ENCODE measurements around the gene LRRC4C.
A peak's percentile ranks its signal among the peaks of the same experiment; 100 is the strongest.

The LRRC4C gene

DNA sequence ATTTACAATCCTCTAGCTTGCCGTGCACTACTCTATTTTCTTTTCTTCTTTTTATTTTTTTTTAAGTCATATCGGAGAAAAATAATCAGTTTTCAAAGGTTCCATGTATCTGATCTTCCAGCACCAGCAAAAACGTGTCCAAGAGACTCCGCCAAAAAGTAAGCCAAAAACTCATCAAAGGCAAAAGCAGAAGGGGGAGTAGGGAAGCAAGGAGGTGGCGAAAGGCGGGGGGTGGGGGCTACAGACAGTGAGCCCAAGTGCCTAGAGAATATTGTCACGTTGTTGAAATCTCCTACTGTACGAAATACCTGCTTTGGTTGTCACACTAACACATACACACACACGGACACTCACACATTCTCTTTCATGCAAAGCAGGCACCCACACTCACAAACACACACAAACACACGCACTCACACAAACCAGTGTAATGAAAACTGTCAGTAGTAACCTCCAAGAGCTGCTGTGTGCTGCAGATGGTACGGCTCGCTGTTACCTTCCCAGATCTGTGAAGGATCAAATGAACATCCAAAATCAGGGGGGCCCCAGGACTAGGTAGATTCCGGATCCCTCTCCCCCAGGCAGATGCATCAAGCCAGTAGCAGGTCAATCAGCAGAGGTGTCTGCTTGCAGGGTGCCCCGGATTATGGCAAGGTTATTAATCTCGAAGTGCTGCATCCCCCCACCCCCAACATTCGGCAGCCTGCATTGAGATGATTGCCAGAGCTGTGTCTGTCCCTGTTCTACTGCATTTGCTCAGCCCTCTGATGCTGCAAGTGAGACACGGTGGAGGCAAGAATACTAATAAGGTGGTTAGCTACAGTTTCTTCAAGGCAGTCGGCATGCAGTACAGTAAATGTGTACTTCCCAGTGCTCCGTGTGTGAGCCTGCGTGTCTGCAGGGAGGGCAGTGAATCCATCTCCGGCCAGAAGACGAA lies at the start of gene LRRC4C:
LRRC4C (minus strand) TSS at position 188 of the 937 bp plus-strand sequence.
- DNase-seq (ENCODE audit: low spot score), result no peak

DNA sequence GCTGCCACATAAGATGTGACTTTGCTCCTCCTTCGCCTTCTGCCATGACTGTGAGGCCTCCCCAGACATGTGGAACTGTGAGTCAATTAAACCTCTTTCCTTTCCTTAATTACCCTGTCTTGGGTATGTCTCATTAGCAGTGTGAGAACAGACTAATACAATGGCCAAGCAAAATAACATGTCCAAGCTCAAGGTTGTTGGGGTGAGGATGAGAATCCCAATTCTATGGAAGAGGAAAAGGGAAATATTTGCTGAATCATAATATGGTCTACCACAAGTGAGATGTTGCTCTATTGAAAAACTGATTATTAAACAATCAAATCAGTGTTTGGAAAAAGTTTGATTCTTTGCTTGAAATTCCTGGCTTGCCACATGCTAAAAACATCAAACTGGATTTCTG lies 48.7 kb upstream of the LRRC4C start:
- no peak for DNase-seq (ENCODE audit: low spot score)

DNA sequence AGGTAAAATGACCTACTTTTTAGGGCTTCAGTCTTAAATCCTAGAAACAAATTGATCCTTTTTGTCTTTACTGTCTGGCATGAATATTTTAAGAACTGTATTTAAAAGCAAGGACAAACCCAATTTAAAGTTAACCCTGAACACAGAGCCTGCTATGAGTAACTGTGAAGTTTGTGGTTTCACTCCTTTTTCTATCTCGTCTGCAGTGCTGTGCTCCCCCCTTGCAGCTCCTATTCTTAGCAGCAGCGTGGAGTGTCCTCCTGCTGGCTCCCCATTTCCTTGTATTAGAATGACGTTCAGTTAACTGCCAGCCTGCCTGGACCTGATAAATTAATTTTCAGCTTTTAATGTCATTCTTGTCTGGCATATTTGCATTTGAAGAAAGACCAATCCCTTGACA lies 40.0 kb upstream of the LRRC4C start:
- DNase-seq (ENCODE audit: low spot score), result no peak

DNA sequence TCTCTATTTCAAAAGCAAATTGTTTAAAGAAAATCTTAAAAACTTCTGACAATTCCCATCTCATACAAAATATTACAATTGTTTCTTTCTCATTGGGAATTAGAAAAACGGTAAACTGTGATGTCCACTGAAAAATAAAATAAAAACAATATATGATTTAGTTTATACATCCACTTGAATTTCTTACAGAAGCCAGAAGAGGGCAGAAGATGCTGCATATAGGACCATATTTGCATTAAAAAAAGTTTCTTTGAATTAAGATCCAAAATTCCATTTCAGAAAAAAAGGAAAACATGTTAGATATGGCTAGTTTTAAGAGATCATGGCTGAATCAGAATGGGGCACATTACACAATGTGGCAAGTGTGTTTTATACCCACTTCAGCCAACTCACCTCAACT lies 39.3 kb upstream of the LRRC4C start:
- DNase-seq (ENCODE audit: low spot score), result no peak

DNA sequence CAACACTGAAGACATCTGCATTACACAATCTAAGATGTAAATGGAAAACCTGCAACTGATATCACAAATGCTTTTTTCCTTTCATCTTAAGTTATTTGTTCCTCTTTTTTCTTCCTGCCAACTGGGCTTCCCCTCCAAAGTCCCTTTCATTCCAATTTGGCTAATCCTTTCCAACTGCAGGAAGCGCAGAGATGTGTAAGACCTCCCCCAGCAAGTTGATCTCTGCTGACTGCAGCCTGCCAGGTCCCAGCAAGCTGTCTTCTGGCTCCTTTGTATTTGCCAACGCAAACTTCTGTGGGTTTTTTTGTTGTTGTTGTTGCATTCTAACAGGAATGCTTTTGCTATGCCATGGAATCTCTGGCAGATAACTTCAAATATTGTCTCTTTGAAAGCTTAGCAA lies 38.5 kb upstream of the LRRC4C start:
- DNase-seq (ENCODE audit: low spot score), result no peak

DNA sequence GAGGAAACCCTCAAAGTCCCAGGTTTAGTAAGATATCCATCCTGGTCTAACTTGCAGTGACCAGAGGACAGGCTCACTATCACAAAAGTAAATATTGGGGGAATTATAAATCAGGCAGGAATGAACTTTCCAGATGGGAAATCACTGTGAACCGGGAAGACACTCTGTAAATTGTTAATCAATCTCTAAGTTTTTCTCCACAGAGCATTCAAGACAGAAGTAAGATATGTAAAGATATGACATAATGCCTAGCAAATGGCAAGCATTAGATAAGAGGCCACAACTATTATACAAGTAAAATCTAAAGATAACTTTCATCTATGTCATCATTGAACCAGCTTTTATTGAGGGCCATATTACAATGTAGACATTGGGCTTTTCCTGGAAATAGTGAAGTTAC lies 35.3 kb upstream of the LRRC4C start:
- no peak for DNase-seq (ENCODE audit: low spot score)

DNA sequence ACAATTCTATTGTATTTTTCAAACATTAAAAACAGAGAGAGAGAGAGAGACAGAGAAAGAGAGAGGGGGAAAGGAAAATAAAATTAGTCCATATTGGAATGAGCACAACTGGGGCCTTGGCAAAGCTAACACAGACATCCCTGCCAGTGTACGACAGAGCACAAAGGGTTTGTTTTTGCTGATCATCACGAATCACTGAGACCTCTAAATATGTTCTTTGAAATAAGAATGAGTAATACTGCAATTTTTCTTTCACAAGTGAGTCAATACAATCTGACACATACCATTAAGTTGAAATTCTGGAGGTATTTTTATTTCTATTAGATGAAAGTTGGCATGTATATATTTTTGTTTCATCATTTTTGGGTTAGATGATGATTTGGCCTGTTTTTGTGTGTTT lies 27.0 kb upstream of the LRRC4C start:
- DNase-seq (ENCODE audit: low spot score), result no peak

DNA sequence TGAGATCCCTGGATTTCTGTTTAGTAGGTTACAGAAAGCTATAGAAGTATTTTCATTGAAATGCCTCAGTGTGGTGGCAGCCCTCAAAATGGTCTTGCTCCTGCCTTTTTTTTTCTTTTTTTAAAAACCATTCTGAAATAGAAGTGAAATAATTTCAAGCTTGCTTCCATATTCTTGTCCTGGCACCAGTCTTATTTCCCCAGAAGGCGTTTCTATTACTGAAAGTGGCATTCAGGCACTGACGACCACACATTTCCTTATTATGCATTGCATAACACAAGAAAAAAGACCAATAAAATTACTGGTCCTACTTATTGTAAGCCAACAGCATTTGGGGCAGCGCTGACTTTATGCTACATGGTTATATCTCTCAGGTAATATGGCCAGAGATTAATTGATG lies 24.5 kb upstream of the LRRC4C start:
- no peak for DNase-seq (ENCODE audit: low spot score)

DNA sequence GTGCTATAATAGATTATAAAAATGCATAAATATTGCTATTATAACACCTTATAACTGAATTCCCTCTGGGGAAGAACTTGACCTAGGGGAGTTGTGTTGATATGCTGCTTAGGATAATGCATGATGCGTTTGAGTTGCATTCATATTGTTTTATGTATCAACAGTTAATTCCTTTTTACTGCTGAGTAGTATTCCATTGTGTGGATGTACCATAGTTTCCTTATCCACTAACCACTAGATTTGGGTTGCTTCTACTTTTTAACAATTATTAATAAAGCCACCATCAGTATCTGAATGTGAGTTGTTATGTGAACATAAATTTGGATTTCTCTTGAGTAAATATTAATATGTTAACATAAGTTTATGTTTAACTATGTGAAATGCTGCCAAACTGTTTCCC lies 19.7 kb upstream of the LRRC4C start:
- no peak for DNase-seq (ENCODE audit: low spot score)

DNA sequence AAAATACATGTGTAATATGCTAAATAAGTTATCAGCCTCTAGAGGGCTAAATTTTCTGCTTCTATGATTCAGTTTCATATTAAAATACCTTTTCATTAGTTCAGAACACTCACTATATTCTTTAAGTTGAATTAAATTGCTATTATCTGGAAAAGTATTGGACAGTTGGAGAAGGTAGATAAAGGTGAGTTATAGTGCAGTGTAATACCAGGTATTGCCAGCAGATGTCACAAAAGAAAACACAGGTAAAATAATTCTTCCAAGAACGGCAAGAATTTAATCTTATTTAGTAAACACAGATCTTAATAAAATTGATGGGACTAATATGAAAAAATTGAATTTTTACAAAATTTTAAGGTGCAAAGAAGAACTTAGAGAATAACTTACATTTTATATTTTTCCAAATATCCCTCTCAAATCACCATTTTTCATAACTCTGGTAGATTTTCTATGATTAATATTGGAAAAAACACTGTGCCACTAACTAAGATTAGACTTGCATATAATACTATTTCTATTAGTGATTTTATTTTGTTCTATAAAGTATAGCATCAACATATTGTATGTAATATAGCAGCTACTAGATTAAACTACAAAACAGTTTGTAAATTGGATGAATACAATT lies 1.7 kb upstream of the LRRC4C start:
- DNase-seq (ENCODE audit: low spot score), result peak; percentile 2

DNA sequence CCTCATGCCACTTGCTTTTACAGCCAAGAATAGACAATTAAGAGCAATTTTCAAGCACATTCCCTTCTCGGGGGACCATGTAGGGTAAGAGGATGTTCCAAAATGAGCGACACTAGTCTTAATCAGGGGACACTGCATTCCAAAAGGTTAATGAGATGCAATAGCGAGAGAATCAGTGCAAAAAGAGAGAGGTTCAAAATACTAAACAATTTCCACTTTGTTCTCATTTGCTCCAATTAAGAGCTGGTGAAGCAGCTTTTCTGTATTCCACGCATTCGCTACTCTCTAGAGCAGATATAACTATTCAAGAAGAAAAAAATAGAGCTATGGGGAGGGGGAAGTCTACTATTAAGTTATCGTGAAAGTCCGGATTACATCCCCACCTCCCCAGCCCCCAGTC lies 811 bp downstream of the LRRC4C start:
- DNase-seq (ENCODE audit: low spot score), result no peak

DNA sequence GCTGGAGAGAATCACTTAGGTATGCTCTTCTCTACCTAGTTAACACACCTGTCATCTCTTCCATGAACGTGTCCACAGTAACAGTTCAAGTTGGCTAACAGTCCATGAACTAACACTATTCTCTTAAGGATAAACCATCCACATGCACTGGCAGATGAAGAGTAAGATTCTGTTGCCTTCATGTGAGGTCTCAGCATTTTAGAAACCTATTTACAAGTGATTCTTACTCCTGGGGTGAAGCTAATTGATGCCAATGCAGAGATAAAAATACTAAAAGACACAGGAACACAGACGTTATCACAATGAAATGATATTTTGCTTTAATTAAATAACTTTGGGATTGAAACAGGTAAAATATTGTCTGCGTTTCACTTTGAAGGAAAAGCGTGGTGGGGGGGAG lies 1.3 kb downstream of the LRRC4C start:
- DNase-seq (ENCODE audit: low spot score), result no peak

DNA sequence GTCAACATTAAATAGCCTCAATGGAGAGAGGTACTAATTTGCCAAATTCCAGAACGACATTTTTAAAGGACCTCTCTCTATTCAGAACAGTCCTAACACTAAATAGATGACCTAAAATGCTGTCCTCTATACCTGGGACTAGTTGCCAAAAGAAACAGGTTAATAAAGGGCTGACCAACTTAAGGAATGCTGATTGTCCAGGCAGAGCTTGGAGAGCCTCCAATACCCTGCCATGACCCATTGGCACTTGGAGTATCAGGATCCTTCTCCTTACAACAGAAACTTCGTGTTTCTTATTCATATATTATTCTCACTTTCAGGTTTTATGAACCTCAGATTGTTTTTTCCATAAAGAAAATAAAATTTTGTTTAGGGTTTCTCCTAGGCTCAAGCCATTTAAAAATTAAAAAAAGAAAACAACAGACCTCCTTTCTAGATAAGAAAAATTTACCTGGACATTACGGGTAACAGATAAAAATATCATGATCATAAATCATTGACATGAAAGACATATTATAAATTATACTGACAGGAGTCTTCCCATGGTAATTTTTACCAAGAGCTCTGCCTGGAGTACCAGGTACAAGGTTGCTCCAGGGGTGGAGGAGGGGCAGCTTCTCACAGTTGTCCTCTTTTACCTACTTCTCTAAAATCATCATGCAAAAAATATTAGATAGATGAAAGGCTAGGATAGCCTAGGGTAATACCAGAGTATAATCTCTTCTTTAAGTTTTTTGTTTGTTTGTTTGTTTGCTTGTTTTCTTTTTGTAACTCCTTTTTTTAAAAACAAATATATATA lies 2.0 kb downstream of the LRRC4C start:
- no peak for DNase-seq (ENCODE audit: low spot score)

DNA sequence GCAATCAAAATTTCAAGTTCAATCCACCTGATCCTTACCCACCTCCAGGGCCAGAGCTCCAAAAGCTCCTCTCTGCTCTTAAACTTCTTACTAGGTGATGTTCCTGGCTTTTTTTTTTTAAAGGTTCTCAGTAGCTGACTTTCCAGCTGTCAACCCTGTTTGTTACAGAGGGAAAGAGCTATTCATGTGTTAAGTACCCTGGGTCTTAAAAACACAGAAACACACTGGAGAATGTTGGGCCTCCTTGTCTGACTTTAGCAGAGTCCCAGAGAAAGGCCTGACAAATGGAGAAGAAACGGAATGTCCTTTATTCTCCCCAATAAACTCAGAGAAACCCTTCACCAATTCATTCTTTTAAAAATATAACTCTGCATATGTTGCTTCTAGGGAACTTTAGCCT lies 3.2 kb downstream of the LRRC4C start:
- DNase-seq (ENCODE audit: low spot score), result no peak

DNA sequence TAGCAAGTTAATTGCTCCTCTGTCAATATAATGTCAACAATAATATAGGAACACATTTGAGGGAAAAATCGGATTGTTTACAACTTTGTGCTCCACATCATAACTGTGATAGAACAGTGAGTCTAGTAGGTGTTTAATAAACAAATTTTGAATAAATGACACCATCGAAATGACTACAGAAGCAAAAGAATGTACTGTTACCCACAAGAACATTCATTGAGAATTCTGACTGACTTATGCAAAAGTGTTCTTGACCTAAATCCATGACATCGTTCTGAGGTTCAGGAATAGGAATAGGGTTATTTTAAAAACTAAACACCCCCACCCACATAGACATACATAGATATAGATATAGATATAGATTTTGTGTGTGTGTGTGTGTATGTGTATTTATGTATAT lies 8.4 kb downstream of the LRRC4C start:
- no peak for DNase-seq (ENCODE audit: low spot score)

DNA sequence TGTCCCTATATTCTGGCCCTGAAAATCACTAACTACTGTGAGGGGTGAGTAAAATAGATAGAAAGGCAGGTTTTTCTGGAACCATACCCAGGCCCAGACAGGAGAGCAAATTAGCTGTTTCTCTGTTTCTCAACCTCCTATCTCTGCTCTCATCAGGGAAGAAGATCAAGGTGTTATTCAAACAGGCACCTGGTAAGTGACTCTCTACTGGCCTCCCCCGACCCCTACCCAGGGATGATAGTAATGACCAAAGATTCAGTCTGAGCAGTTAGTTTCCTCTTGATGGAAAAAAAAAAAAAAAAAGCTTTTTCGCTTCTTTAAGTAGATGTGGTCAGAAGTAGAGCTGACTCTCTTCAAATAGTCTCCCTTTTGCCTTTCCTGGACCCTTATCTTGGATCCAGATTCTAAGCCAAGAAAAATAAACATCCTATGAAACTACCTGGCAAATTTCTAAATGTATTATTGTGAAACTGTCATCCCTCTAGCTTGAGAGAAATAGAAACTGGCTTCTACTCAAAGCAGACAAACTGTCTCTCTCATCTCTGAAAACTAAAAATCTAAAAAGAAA lies 9.9 kb downstream of the LRRC4C start:
- DNase-seq (ENCODE audit: low spot score), result no peak

DNA sequence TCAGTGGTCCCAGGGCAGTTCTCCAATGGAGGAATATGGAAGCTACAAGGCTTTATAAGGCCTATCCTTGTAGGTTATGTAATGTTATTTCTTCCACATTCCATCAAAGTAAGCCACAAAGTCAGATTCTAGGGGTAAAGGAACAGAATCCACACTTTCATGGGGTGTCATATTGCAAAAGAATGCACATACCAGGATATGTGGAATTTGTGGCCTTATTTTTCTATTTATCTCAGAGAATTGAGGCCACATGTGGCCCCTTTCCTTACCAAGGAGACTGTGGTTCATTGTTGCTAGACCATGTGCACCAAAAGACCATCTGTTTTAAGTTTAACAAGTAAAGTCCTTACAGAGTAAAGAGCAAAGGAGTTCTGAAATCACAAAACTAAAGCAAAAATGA lies 12.9 kb downstream of the LRRC4C start:
- no peak for DNase-seq (ENCODE audit: low spot score)

DNA sequence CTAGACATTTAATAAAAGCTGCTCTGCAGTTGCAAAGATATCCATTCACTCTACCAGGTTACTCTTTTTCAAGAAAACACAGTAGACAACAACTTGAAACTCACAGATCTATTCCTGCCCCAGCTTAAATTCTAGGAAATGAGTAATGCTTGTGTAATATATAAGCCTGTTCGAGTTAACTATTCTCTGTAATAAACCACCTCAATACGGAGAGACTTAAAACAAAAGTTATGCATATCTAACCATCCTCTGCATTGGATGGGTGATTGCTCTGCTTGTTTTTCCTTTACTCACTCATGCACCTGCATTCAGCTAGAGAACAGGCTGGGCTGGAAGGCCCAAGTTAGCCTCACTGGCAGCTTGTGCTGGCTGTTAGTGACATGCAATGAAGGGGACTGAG lies 13.3 kb downstream of the LRRC4C start:
- no peak for DNase-seq (ENCODE audit: low spot score)

DNA sequence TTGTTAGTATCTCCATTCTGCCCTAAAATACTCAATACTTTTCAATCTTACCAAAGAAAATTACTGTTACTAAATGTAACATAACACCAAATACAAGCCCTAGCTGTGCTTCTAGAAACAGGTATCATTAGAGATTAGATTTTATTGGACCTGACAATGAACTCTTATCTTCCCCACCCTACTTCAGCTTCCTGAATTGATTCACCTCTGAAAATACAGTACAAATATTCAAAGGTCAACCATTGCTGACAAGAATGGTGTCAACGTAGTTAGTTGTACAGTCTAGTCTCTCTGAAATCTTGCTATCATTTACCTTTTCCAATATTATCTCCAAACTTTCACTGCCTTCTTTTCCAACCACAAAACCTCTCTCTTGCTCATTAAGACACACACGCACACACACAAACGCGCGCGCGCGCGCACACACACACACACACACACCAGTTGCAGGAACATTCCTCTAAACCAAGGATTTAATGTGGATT lies 22.4 kb downstream of the LRRC4C start:
- no peak for DNase-seq (ENCODE audit: low spot score)

DNA sequence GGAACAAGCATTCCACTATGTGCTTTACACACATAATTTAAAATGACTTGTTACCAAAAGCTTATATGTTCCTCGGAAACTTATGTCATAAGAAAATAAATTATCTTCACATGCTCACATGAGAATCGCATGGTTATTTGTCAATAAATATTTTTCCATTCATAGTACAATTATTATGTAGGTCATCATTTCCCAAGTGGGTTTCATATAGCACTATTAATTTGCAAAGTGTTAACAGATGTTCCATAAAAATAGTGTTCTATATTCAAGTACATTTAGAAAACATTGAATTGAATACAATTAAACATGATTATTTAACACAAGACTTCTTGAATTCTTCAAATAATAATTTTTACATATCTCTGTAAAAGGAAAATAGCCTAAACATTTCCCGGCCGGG lies 23.9 kb downstream of the LRRC4C start:
- DNase-seq (ENCODE audit: low spot score), result no peak

DNA sequence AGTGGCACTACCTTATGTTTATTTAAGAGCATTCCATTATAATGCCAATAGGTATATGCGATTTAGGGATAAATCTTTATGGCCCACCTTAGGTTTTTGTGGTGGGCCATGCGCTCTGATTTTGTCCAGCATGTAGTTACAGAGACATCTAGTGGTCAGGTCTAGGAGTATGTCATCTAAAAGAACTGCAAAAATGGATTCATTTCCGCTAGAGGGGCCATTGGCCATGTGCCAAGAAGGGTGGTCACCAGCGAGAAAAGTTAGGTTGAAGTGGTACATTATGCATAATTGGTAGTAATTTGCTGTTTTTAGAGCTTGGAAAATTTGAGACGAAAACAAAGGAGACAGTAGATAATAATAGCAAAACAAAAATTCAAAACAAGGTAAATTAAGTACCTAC lies 27.7 kb downstream of the LRRC4C start:
- DNase-seq (ENCODE audit: low spot score), result no peak

DNA sequence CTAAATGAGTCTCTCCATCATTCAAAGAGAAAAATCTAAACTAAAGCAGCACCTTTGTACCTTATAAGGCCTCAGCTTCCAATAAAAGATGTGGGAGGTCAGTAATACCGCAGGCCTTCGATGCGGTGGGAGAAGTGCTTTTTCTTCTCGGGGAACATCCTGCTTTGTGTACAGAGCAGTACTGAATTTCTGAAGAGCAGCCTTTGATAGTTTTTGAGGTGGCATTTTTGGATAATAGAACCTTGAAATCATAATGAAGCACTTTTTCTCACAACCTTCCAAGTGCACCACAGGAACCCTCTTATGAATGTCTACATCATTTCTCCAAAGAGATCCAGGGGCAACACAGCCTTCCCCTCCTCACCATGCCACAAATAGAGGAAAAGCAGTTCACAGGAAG lies 39.6 kb downstream of the LRRC4C start:
- no peak for DNase-seq (ENCODE audit: low spot score)
